Loucy (cell line): ENCODE data around the gene TPGS1.

Experiments used
- CTCF ChIP-seq: fragments of 200-600 bp; sonication (generic); conservative IDR thresholded peaks from 2 replicates; pipeline ENCODE4 v1.5.1; 2014; ENCODE audit warnings: mild to moderate bottlenecking, antibody characterized with exemption, low read length
- EZH2phosphoT487 ChIP-seq: fragments of 200-600 bp; IDR thresholded peaks from 2 replicates; pipeline ENCODE4 v1.6.1; 2018; ENCODE audit warnings: antibody characterized with exemption, mild to moderate bottlenecking, moderate library complexity, borderline replicate concordance

DNA sequence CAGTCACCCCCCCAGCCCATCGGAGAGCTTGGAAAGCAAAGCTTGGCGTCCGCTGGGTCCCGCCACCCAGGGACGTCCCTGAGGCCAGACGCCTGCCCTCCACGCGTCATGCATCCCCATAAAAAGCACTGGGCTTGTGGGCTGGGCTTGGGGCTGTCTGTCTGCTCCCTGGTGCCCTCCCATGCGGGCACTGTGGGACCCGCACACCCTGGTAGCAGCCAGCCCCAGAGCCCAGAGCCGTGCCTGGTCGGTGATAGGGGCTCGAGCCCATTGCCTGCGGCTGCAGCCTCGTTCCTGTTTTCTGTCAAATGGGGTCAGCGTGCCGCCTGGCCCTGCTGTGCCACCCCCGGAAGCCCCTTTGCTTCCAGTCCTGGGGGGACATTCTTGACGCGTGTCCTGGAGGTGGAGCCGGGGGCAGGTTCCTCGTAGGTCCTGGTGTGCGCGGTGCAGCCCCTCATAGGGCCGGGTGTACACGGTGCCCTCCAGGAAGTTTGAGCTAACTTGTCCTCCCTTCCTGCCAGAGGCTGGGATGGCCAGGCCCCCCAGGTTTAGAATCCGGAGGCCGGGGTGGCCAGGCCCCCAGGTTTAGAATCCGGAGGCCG, 32.2 kb downstream of the TPGS1 start:
- TF ChIP-seq CTCF = no peak
- no peak for TF ChIP-seq EZH2phosphoT487
